ENCODE data around the gene PPIF.

- no peak for TF ChIP-seq POLR2A (IDR thresholded peaks at IDR 0.05)
- no peak for TF ChIP-seq CTCF (IDR thresholded peaks at IDR 0.05)
Measured at GRCh38 chr10:79386637-79387465, 39.6 kb downstream of the PPIF start.

All from testis (tissue), 2 donors.